ENCODE measurements around the gene VCX. TPM values are rescaled to one million over a fixed set of nuclear protein-coding genes. Genes with fewer than 3 reads are reported as not detected.
"Not testable (repeated sequence)": the region's sequence is repeated elsewhere in the genome, so short reads cannot be mapped to it uniquely, and the experiment has no call there.

VCX gene
- total RNA-seq (2014; rRNA removed; shearing (Covaris generic)), result 0.27 and 3.8 TPM in 2 replicates

- DNase-seq (ENCODE audit: low read depth), result not testable (repeated sequence)
Measured at GRCh38 chrX:7842871-7843270, at the start of gene VCX. VCX (plus strand) TSS chrX:7843171; CDS start chrX:7843204, 33 bp downstream.

GRCh38 chrX:7798327-7798726 lies 44.6 kb upstream of the VCX start:
- no peak for DNase-seq (ENCODE audit: low read depth)

- DNase-seq (ENCODE audit: low read depth), result no peak
Measured at GRCh38 chrX:7801711-7802110, 41.3 kb upstream of the VCX start.

GRCh38 chrX:7815166-7815805 lies 27.7 kb upstream of the VCX start:
- DNase-seq (ENCODE audit: low read depth), result no peak

GRCh38 chrX:7828594-7828993 lies 14.4 kb upstream of the VCX start:
- DNase-seq (ENCODE audit: low read depth), result no peak

- DNase-seq (ENCODE audit: low read depth), result no peak
Measured at GRCh38 chrX:7841084-7841805, 1.7 kb upstream of the VCX start.

- no peak for DNase-seq (ENCODE audit: low read depth)
Measured at GRCh38 chrX:7852166-7852565, 9.2 kb downstream of the VCX start.

- DNase-seq (ENCODE audit: low read depth), result no peak
Measured at GRCh38 chrX:7872042-7872441, 29.1 kb downstream of the VCX start.

- no peak for DNase-seq (ENCODE audit: low read depth)
Measured at GRCh38 chrX:7876957-7877356, 34.0 kb downstream of the VCX start.

- DNase-seq (ENCODE audit: low read depth), result no peak
Measured at GRCh38 chrX:7889135-7889534, 46.2 kb downstream of the VCX start.

GRCh38 chrX:7889680-7890079 lies 46.7 kb downstream of the VCX start:
- DNase-seq (ENCODE audit: low read depth), result no peak

GRCh38 chrX:7891928-7892327 lies 49.0 kb downstream of the VCX start:
- no peak for DNase-seq (ENCODE audit: low read depth)

Other genes starting within 250 kb of the VCX start
- gene PNPLA4, start 84.2 kb downstream of the VCX start, total RNA-seq (2014; rRNA removed; shearing (Covaris generic)), result 2.2 and 3.0 TPM in 2 replicates

Data from Daoy (cell line).